ENCODE results near the gene OR5AU1. TPM values are rescaled to one million over a fixed set of nuclear protein-coding genes. Genes with fewer than 3 reads are reported as not detected.

Gene OR5AU1
- total and polyA plus RNA-seq, 12 donors = not detected

GRCh38 chr14:21106498-21107282 is 49.2 kb downstream of the OR5AU1 start:
- 14% methylated on average over 11 of the region's 11 CpGs for WGBS, 2 donors

GRCh38 chr14:21106176-21106497 is 49.7 kb downstream of the OR5AU1 start:
- peak in 1 of 8 donors; percentile 0 for ATAC-seq
- WGBS, 2 donors = 46 to 48% methylated on average over 4 of the region's 4 CpGs
- no peaks in the 10 kb centered on the region for H3K27me3 ChIP-seq
- intact Hi-C loops (cut with DNase I) = loop anchor here in 9 of 10 donors (1.0 to 10.0 kb wide), 7 partner anchors 14 to 421 kb away; partner anchors contain the start of genes ANG (in 2 of the 9) and RNASE4 (in 2 of the 9)
- peaks cover 3 to 50% (median 33%) of the 10 kb centered on the region in 9 donors for H3K4me1 ChIP-seq
- no peak for TF ChIP-seq CTCF (IDR thresholded peaks at IDR 0.05)
- peak overlapping the region in 4 of 10 donors; percentile 1 to 39 (median 30) for H3K4me3 ChIP-seq
- peak overlapping the region in 9 of 10 donors; percentile 55 to 99 (median 97) for H3K27ac ChIP-seq
- no peaks in the 10 kb centered on the region for H3K36me3 ChIP-seq
- DNase-seq = no peak
- H3K9me3 ChIP-seq = no peaks in the 10 kb centered on the region

More at GRCh38 chr14:21106498-21107282, 49.2 kb downstream of the OR5AU1 start:
- Histone ChIP-seq H3K9me3 (no peaks in the 10 kb centered on the region), H3K36me3 (no peaks in the 10 kb centered on the region), H3K4me3 (peak overlapping the region in 6 of 10 donors; percentile 1 to 39 (median 27)), H3K27ac (peak overlapping the region in 9 of 10 donors; percentile 55 to 99 (median 97)), H3K27me3 (no peaks in the 10 kb centered on the region), H3K4me1 (peaks cover 3 to 50% (median 33%) of the 10 kb centered on the region in 9 donors)
- ATAC-seq = peak in 3 of 8 donors; percentile 10 to 15 (median 13)
- intact Hi-C loops (cut with DNase I) = loop anchor here in 9 of 10 donors (1.0 to 10.0 kb wide), 7 partner anchors 14 to 422 kb away; partner anchors contain the start of genes ANG (in 2 of the 9) and RNASE4 (in 2 of the 9)
- peak; percentile 83 to 86 for DNase-seq
- TF ChIP-seq CTCF (IDR thresholded peaks at IDR 0.05) = peak; percentile 79 to 98 (median 90)

- no peak for DNase-seq
- Histone ChIP-seq H3K9me3 (no peaks in the 10 kb centered on the region), H3K4me1 (peaks cover 3 to 50% (median 33%) of the 10 kb centered on the region in 9 donors), H3K36me3 (no peaks in the 10 kb centered on the region), H3K27me3 (no peaks in the 10 kb centered on the region), H3K27ac (peak overlapping the region in 9 of 10 donors; percentile 93 to 99 (median 97)), H3K4me3 (peak overlapping the region in 2 of 10 donors; percentile 72 to 78)
- intact Hi-C loops (cut with DNase I) = loop anchor here in 9 of 10 donors (2.0 to 10.0 kb wide), 7 partner anchors 34 to 420 kb away; partner anchors contain the start of genes ANG (in 2 of the 9), RNASE4 (in 2 of the 9) and ARHGEF40 (in 1 of the 9)
- ATAC-seq = no peak
- 76 to 85% methylated on average over 8 of the region's 8 CpGs for WGBS, 2 donors
- no peak for TF ChIP-seq CTCF (IDR thresholded peaks at IDR 0.05)
Observed at GRCh38 chr14:21105095-21105494, 50.8 kb downstream of the OR5AU1 start.

Other genes with a start within 250 kb of the OR5AU1 start
- 1 to 10 TPM in 4 of 10 donors, not detected in 6; 1.2 to 7.8 (median 4.4) TPM for gene RNASE2, start 200.6 kb downstream of the OR5AU1 start, total RNA-seq
- 1 to 10 TPM; 2.9 to 4.4 TPM for gene RNASE2, start 200.6 kb downstream of the OR5AU1 start, polyA plus RNA-seq
- 10 to 100 TPM; 28.8 to 56.4 (median 38.3) TPM for gene METTL17, start 166.1 kb downstream of the OR5AU1 start, total RNA-seq
- 10 to 100 TPM; 50.2 to 79.3 TPM for gene METTL17, start 166.1 kb downstream of the OR5AU1 start, polyA plus RNA-seq
- gene SLC39A2, start 156.8 kb downstream of the OR5AU1 start, total RNA-seq = not detected
- not detected for gene SLC39A2, start 156.8 kb downstream of the OR5AU1 start, polyA plus RNA-seq
- gene NDRG2, start 131.0 kb downstream of the OR5AU1 start, total RNA-seq = 100 to 1,000 TPM; 242 to 420 (median 299) TPM
- gene NDRG2, start 131.0 kb downstream of the OR5AU1 start, polyA plus RNA-seq = 100 to 1,000 TPM; 286 to 293 TPM
- 1 to 10 TPM in 5 of 10 donors, under 1 TPM in 5; 0.28 to 3.2 (median 0.91) TPM for gene TPPP2, start 125.8 kb downstream of the OR5AU1 start, total RNA-seq
- gene TPPP2, start 125.8 kb downstream of the OR5AU1 start, polyA plus RNA-seq = 1 to 10 TPM in 1 of 2 donors, under 1 TPM in 1; 0.75 to 1.1 TPM
- gene RNASE13, start 121.3 kb downstream of the OR5AU1 start, total RNA-seq = not detected
- gene RNASE13, start 121.3 kb downstream of the OR5AU1 start, polyA plus RNA-seq = not detected
- not detected for gene RNASE7, start 113.7 kb downstream of the OR5AU1 start, total RNA-seq
- gene RNASE7, start 113.7 kb downstream of the OR5AU1 start, polyA plus RNA-seq = under 1 TPM in 1 of 2 donors, not detected in 1; 0.03 TPM
- gene RNASE8, start 98.2 kb downstream of the OR5AU1 start, total RNA-seq = not detected
- gene RNASE8, start 98.2 kb downstream of the OR5AU1 start, polyA plus RNA-seq = not detected
- 10 to 100 TPM; 14.2 to 24.4 (median 17.5) TPM for gene ARHGEF40, start 85.8 kb downstream of the OR5AU1 start, total RNA-seq
- gene ARHGEF40, start 85.8 kb downstream of the OR5AU1 start, polyA plus RNA-seq = 10 to 100 TPM; 21.1 to 25.2 TPM
- gene ZNF219, start 57.4 kb downstream of the OR5AU1 start, total RNA-seq = 10 to 100 TPM; 22.1 to 58.4 (median 32.2) TPM
- gene ZNF219, start 57.4 kb downstream of the OR5AU1 start, polyA plus RNA-seq = 10 to 100 TPM; 37.1 to 39.2 TPM
- under 1 TPM in 9 of 10 donors, not detected in 1; 0.16 to 0.45 (median 0.28) TPM for gene TMEM253, start 55.0 kb downstream of the OR5AU1 start, total RNA-seq
- gene TMEM253, start 55.0 kb downstream of the OR5AU1 start, polyA plus RNA-seq = 1 to 10 TPM in 1 of 2 donors, under 1 TPM in 1; 0.30 to 1.1 TPM
- gene HNRNPC, start 113.4 kb upstream of the OR5AU1 start, total RNA-seq = 100 to 1,000 TPM; 227 to 300 (median 259) TPM
- gene HNRNPC, start 113.4 kb upstream of the OR5AU1 start, polyA plus RNA-seq = 100 to 1,000 TPM; 320 to 358 TPM
- under 1 TPM in 9 of 10 donors, not detected in 1; 0.12 to 0.85 (median 0.34) TPM for gene RPGRIP1, start 124.0 kb upstream of the OR5AU1 start, total RNA-seq
- under 1 TPM; 0.19 to 0.73 TPM for gene RPGRIP1, start 124.0 kb upstream of the OR5AU1 start, polyA plus RNA-seq
- gene SUPT16H, start 228.0 kb upstream of the OR5AU1 start, total RNA-seq = 10 to 100 TPM; 24.8 to 36.1 (median 30.6) TPM
- gene SUPT16H, start 228.0 kb upstream of the OR5AU1 start, polyA plus RNA-seq = 10 to 100 TPM; 26.2 to 30.3 TPM